Measurements from ENCODE around the gene NBEAL1. TPM values are rescaled to one million over a fixed set of nuclear protein-coding genes. Genes with fewer than 3 reads are reported as not detected.
"Not testable (repeated sequence)": the region's sequence is repeated elsewhere in the genome, so short reads cannot be mapped to it uniquely, and the experiment has no call there.

The NBEAL1 gene
- total and polyA plus RNA-seq, 2 experiments from 2014 or later = 13.7 to 16.0 TPM

- Histone ChIP-seq H3K27ac (no peak overlapping the region), H3K4me1 (ENCODE audit: low read depth) (no peaks in the 10 kb centered on the region), H3K9me3 (ENCODE audit: low read depth) (no peaks in the 10 kb centered on the region), H3K27me3 (no peaks in the 10 kb centered on the region), H3K36me3 (no peaks in the 10 kb centered on the region), H3K4me3 (no peak overlapping the region)
- DNase-seq (ENCODE audit: low read depth in 1 of 2, low spot score in 1 of 2) = no peak
- TF ChIP-seq, protein P1, sequence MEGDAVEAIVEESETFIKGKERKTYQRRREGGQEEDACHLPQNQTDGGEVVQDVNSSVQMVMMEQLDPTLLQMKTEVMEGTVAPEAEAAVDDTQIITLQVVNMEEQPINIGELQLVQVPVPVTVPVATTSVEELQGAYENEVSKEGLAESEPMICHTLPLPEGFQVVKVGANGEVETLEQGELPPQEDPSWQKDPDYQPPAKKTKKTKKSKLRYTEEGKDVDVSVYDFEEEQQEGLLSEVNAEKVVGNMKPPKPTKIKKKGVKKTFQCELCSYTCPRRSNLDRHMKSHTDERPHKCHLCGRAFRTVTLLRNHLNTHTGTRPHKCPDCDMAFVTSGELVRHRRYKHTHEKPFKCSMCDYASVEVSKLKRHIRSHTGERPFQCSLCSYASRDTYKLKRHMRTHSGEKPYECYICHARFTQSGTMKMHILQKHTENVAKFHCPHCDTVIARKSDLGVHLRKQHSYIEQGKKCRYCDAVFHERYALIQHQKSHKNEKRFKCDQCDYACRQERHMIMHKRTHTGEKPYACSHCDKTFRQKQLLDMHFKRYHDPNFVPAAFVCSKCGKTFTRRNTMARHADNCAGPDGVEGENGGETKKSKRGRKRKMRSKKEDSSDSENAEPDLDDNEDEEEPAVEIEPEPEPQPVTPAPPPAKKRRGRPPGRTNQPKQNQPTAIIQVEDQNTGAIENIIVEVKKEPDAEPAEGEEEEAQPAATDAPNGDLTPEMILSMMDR (IDR thresholded peaks at IDR 0.05; ENCODE audit: low read depth, low read length) = no peak
Observed at GRCh38 chr2:203252818-203253217, 238.1 kb downstream of the NBEAL1 start.

DNA sequence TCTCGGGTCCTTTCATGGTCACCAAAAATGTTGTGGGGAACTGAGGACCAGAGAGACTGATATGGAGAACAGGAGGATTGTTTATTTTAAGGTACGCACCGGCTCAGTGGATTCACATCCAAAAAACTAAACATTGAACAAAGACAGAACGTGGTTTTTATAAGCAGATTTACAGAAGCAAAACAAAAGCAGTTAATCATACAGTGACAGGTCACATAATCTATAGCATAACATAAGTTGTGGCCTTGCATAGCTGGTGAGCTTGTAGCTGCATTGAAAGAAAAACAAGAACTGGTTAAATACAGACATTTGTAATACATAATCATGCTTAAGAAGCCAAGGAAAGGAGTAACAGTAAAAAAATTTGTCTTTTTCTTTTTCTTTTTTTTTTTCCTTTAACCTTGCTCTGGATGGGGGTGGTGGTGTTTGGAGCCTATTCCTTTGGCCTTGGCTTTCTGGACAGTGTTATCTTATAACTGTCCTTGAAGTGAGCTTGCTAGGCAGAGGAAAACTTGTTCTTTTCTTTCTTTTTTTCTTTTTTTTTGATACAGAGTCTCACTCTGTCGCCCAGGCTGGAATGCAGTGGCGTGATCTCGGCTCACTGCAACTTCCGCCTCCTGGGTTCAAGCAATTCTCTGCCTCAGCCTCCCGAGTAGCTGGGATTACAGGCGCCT lies 238.9 kb downstream of the NBEAL1 start:
- H3K36me3 ChIP-seq; H3K27ac ChIP-seq; H3K9me3 ChIP-seq (ENCODE audit: low read depth); DNase-seq (ENCODE audit: low read depth in 1 of 2, low spot score in 1 of 2); H3K4me3 ChIP-seq; H3K4me1 ChIP-seq (ENCODE audit: low read depth); H3K27me3 ChIP-seq: not testable (repeated sequence)

DNA sequence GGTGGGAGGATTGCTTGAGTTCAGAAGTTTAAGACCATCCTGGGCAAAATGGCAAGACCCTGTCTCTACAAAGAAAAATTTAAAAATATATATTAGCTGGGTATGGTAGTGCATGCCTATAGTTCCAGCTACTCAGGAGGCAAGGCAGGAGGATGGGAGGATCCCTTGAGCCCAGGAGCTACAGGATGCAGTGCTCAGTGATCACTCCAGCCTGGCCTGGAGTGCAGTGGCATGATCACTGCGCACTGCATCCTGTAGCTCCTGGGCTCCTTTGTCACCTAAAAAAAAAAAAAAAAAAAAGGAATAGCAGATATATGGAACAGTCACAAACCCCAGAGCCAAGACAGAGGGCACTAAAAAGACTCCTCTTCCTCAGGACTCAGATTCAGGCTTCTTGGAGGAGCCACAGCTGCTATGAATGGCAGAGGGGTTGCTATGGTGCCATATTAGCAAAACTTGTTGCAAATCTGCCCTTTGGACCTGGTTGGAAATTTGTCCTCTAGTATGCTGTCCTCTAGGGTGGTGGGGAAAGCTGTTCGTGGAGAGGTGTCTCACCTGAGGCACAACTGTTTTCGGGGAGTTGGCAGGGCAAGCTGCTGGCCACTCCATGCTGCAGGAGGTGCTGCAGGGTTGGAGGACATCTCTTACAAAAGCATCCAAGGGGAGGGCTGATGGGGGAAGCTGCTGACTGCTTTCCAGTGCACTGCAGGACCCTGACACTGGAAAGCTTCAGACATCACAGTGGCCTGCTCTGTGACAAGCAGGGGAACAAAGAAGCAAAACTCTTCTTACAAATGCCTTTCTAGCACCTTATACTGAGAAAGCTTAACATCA lies 246.9 kb downstream of the NBEAL1 start:
- peaks cover 6% of the 10 kb centered on the region for H3K36me3 ChIP-seq
- TF ChIP-seq, protein P1 (IDR thresholded peaks at IDR 0.05; ENCODE audit: low read depth, low read length) = no peak
- H3K9me3 ChIP-seq (ENCODE audit: low read depth) = no peaks in the 10 kb centered on the region
- H3K4me3 ChIP-seq = no peak overlapping the region
- H3K4me1 ChIP-seq (ENCODE audit: low read depth) = peaks cover 9% of the 10 kb centered on the region
- no peak for DNase-seq (ENCODE audit: low read depth in 1 of 2, low spot score in 1 of 2)
- H3K27ac ChIP-seq = no peak overlapping the region
- no peaks in the 10 kb centered on the region for H3K27me3 ChIP-seq

Other genes starting within 250 kb of the NBEAL1 start
- 8.6 and 17.3 TPM in 2 replicates for gene ICA1L, start 143.1 kb upstream of the NBEAL1 start, total RNA-seq
- gene ICA1L, start 143.1 kb upstream of the NBEAL1 start, polyA plus RNA-seq = 8.3 and 8.5 TPM in 2 replicates
- 24.0 and 37.4 TPM in 2 replicates for gene WDR12, start 103.2 kb upstream of the NBEAL1 start, total RNA-seq
- gene WDR12, start 103.2 kb upstream of the NBEAL1 start, polyA plus RNA-seq = 76.3 and 103 TPM in 2 replicates
- gene CARF, start 102.6 kb upstream of the NBEAL1 start, total RNA-seq = 12.6 and 16.2 TPM in 2 replicates
- gene CARF, start 102.6 kb upstream of the NBEAL1 start, polyA plus RNA-seq = 8.6 and 16.2 TPM in 2 replicates
- gene CYP20A1, start 224.1 kb downstream of the NBEAL1 start, total RNA-seq = 7.1 and 9.7 TPM in 2 replicates
- gene CYP20A1, start 224.1 kb downstream of the NBEAL1 start, polyA plus RNA-seq = 12.8 and 15.9 TPM in 2 replicates